Parathyroid adenoma (tissue), 2 donors: ENCODE measurements around the gene TMSB10.

Experiments used
- H2AFZ ChIP-seq: fragments of 300-600 bp; sonication (generic); one replicate; pipeline ENCODE4 v1.7.0; 2017; ENCODE audit warnings: antibody characterized with exemption, mild to moderate bottlenecking
- H3K27ac ChIP-seq: fragments of 300-600 bp; sonication (generic); one replicate; pipeline ENCODE4 v1.7.0; 2017
- H3K27me3 ChIP-seq: fragments of 300-600 bp; sonication (generic); one replicate; pipeline ENCODE4 v1.7.0; 2017; ENCODE audit warnings: low read length; ENCODE audit not compliant: control insufficient read depth, insufficient read depth
- H3K36me3 ChIP-seq: fragments of 300-600 bp; sonication (generic); one replicate; pipeline ENCODE4 v1.7.0; 2017; ENCODE audit warnings: low read length; ENCODE audit not compliant: control insufficient read depth, insufficient read depth
- H3K4me1 ChIP-seq: fragments of 300-600 bp; sonication (generic); one replicate; pipeline ENCODE4 v1.7.0; 2017; ENCODE audit warnings: control low read depth
- H3K4me2 ChIP-seq: fragments of 300-600 bp; sonication (generic); one replicate; pipeline ENCODE4 v1.7.0; 2017; ENCODE audit warnings: low read length
- H3K4me3 ChIP-seq: fragments of 300-600 bp; sonication (generic); one replicate; pipeline ENCODE4 v1.7.0; 2017; ENCODE audit warnings: low read depth, low read length
- H3K79me2 ChIP-seq: fragments of 300-600 bp; sonication (generic); one replicate; pipeline ENCODE4 v1.7.0; 2017; ENCODE audit warnings: control low read depth
- H3K9ac ChIP-seq: fragments of 300-600 bp; sonication (generic); one replicate; pipeline ENCODE4 v1.7.0; 2017; ENCODE audit warnings: mild to moderate bottlenecking
- H3K9me3 ChIP-seq: fragments of 300-600 bp; sonication (generic); one replicate; pipeline ENCODE4 v1.7.0; 2017; ENCODE audit warnings: low read length; ENCODE audit not compliant: control insufficient read depth
- TF ChIP-seq, protein P1 (sequence below): fragments of 300-600 bp; sonication (generic); IDR thresholded peaks from one replicate; pipeline ENCODE4 v1.7.0; 2017; ENCODE audit warnings: antibody characterized with exemption, mild to moderate bottlenecking
- donor health status: primary hyperparathyroidism.

The TMSB10 gene

DNA sequence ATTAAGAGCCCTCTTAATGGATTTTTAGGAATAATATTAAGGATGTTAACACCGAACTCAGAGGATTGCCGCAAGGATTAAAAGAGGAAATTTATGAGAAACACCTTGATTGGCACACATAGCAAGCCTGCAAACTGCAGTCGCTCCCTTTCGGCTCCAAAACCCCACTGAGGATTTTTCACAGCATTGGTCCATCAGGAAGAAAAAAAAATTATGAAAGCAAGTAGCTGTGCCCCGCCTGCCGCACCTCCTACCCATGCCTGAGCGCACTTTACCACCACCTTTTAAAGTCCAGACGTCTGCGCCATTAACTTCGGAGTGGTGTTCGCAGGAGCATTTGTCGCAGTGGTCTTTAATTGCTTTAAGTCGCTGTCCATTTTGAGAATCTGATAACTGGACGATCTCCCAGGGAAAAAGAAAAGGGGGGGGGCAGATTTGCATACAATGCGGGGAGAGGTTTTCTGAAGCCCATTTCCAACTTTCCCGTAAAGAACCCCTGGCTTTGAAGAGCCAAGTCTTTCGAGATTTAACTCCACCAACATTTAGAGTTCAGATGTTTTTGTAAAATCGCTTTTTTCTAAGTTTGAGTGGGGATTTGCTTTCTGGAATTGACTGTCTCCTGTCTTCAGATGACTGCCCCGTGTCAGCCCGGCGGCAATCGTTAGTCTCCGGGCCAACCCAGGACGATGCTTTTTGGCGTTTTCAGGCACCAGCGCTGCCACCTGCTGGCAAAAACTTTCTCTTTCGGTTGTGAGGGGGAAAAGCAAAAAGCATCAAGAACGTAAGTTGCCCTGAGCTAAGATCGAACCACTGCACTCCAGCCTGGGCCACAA lies 23.7 kb upstream of the TMSB10 start:
- Histone ChIP-seq H3K4me1 (peaks cover 8% of the 10 kb centered on the region), H3K36me3 (no peaks in the 10 kb centered on the region), H3K79me2 (no peaks in the 10 kb centered on the region), H3K9me3 (no peaks in the 10 kb centered on the region), H3K27me3 (no peaks in the 10 kb centered on the region), H2AFZ (peak overlapping the region; percentile 73), H3K4me3 (peak overlapping the region; percentile 66), H3K9ac (no peak overlapping the region), H3K27ac (no peak overlapping the region), H3K4me2 (peak overlapping the region; percentile 75)
- TF ChIP-seq, protein P1, sequence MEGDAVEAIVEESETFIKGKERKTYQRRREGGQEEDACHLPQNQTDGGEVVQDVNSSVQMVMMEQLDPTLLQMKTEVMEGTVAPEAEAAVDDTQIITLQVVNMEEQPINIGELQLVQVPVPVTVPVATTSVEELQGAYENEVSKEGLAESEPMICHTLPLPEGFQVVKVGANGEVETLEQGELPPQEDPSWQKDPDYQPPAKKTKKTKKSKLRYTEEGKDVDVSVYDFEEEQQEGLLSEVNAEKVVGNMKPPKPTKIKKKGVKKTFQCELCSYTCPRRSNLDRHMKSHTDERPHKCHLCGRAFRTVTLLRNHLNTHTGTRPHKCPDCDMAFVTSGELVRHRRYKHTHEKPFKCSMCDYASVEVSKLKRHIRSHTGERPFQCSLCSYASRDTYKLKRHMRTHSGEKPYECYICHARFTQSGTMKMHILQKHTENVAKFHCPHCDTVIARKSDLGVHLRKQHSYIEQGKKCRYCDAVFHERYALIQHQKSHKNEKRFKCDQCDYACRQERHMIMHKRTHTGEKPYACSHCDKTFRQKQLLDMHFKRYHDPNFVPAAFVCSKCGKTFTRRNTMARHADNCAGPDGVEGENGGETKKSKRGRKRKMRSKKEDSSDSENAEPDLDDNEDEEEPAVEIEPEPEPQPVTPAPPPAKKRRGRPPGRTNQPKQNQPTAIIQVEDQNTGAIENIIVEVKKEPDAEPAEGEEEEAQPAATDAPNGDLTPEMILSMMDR = peak; percentile 76

DNA sequence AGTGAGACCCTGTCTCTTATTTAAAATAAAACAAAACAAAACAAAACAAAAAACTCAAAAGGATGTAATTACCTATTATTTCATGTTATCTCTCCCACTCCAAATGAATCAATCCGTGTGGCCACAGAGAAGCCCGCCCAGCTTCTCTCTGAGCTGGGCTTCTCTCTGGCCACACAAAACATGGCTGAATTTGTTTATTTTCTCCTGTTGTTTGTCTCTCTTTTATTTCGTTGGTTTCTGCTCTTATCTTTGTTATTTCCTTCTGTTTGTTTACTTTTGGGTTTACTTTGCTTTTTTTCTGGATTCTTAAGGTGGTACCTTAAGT lies 23.1 kb upstream of the TMSB10 start:
- no peak overlapping the region for H3K27ac ChIP-seq
- peak overlapping the region; percentile 66 for H3K4me3 ChIP-seq
- no peak overlapping the region for H3K9ac ChIP-seq

DNA sequence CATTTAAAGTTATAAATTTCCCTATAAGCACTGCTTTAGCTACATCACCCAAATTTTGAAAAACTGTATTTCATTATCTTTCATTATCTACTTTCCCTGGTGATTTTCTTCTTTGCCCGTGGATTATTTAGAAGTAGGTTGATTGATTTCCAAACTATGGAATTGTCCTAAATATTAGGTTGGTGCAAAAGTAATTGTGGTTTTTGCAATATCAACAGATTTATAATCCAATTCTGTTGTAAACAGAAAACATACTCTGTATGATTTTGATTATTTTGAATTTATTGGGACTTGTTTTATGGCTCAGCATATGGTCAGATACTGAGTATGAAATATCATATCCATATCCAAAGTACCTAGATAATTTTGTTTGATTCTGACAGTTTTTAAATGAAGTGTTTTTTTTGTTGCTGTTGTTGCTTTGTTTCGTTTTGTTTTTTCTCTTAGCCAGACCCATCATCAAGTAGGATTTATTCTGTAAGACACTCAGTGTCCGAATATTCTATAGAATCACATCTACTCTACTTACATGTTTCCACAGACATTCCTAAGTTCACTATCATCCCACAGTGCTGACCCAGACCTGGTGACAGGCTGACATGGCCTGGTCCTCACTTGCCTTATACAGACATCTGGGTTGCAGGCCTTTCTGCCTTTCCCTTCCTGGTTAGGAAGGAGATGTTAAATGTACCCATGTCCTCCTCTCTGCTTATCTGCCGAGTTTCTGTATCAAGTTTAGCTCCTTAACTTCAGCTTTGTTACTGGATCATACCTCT lies 22.5 kb upstream of the TMSB10 start:
- H3K27ac ChIP-seq = no peak overlapping the region
- no peaks in the 10 kb centered on the region for H3K36me3 ChIP-seq
- H3K9ac ChIP-seq = no peak overlapping the region
- H3K9me3 ChIP-seq = no peaks in the 10 kb centered on the region
- H3K27me3 ChIP-seq = no peaks in the 10 kb centered on the region
- H3K4me1 ChIP-seq = peaks cover 8% of the 10 kb centered on the region
- H3K4me3 ChIP-seq = no peak overlapping the region
- TF ChIP-seq, protein P1 = no peak
- no peak overlapping the region for H2AFZ ChIP-seq
- H3K79me2 ChIP-seq = no peaks in the 10 kb centered on the region
- no peak overlapping the region for H3K4me2 ChIP-seq

More for the DNA sequence above, 23.1 kb upstream of the TMSB10 start:
- peaks cover 8% of the 10 kb centered on the region for H3K4me1 ChIP-seq
- no peaks in the 10 kb centered on the region for H3K9me3 ChIP-seq
- H3K36me3 ChIP-seq = no peaks in the 10 kb centered on the region
- H3K79me2 ChIP-seq = no peaks in the 10 kb centered on the region
- H2AFZ ChIP-seq = peak overlapping the region; percentile 73
- no peaks in the 10 kb centered on the region for H3K27me3 ChIP-seq
- peak overlapping the region; percentile 75 for H3K4me2 ChIP-seq
- TF ChIP-seq, protein P1 = no peak

DNA sequence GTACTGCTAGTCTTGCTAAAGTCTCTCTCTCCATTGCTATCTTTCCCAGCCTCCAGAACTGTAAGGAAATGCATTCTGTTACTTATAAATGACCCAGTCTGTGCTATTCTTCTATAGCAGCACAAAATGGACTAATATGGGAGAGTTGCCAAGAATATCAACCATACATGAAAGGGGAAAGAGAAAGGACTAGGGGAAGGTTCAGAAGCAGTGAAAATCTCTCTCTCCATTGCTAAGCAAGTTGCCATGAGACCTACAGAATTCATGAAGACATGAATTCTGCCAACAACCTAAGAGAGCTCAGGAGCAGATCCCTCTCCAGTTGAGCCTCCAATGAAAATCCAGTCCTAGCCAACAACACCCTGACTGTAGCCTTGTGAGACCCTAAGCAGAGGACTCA lies 21.0 kb upstream of the TMSB10 start:
- Histone ChIP-seq H3K27me3 (no peaks in the 10 kb centered on the region), H3K4me1 (peaks cover 8% of the 10 kb centered on the region), H3K9ac (no peak overlapping the region), H3K79me2 (no peaks in the 10 kb centered on the region), H3K9me3 (no peaks in the 10 kb centered on the region), H3K4me2 (no peak overlapping the region), H3K4me3 (no peak overlapping the region), H3K27ac (no peak overlapping the region), H2AFZ (no peak overlapping the region), H3K36me3 (no peaks in the 10 kb centered on the region)
- TF ChIP-seq, protein P1 = no peak
